HepG2 (cell line): ENCODE results near the gene PLOD3. TPM values are rescaled to one million over a fixed set of nuclear protein-coding genes. Genes with fewer than 3 reads are reported as not detected.
A peak's percentile ranks its signal among the peaks of the same experiment; 100 is the strongest.

ENCODE experiments used
- FOXJ3 ChIP-seq: sonication (generic); formaldehyde crosslinking; IDR thresholded peaks from 2 replicates; pipeline ENCODE4 v1.4.0; 2020; ENCODE audit warnings: missing genetic modification reagents, mild to moderate bottlenecking, borderline replicate concordance
- GMEB1 ChIP-seq: sonication (generic); formaldehyde crosslinking; IDR thresholded peaks from 2 replicates; pipeline ENCODE4 v1.5.1; 2020; ENCODE audit warnings: missing genetic modification reagents, mild to moderate bottlenecking, borderline replicate concordance
- MIXL1 ChIP-seq: IDR thresholded peaks from 2 replicates; pipeline ENCODE4 v1.6.1; 2016
- MLLT10 ChIP-seq: sonication (generic); formaldehyde crosslinking; IDR thresholded peaks from 2 replicates; pipeline ENCODE4 v1.4.0; 2020; ENCODE audit warnings: missing genetic modification reagents
- NFRKB ChIP-seq: fragments of 450-650 bp; IDR thresholded peaks from 2 replicates; pipeline ENCODE4 v1.6.1; 2017
- NR2F1 ChIP-seq, 2 experiments: fragments of 450-650 bp in 1 of 2; formaldehyde crosslinking in 1 of 2; IDR thresholded peaks; 2 replicates each; pipeline versions ENCODE4 v1.5.0 to v1.6.1; 2016 to 2020; ENCODE audit warnings: mild to moderate bottlenecking in 1 of 2, missing compliant biosample characterization in 1 of 2, missing genetic modification reagents in 1 of 2, moderate library complexity in 1 of 2
- TFAP4 ChIP-seq: sonication (generic); IDR thresholded peaks from 2 replicates; pipeline ENCODE4 v1.6.1; 2016; ENCODE audit warnings: low read depth, borderline replicate concordance
- TIGD3 ChIP-seq: sonication (generic); formaldehyde crosslinking; IDR thresholded peaks from 2 replicates; pipeline ENCODE4 v1.5.1; 2020; ENCODE audit warnings: mild to moderate bottlenecking, missing genetic modification reagents, borderline replicate concordance
- TP53 ChIP-seq: sonication (generic); formaldehyde crosslinking; conservative IDR thresholded peaks from 2 replicates; pipeline ENCODE4 v1.4.0; 2020; ENCODE audit warnings: missing genetic modification reagents
- TRAFD1 ChIP-seq: sonication (generic); formaldehyde crosslinking; IDR thresholded peaks from 2 replicates; pipeline ENCODE4 v1.5.1; 2020; ENCODE audit warnings: missing genetic modification reagents, mild to moderate bottlenecking, borderline replicate concordance
- ZBTB46 ChIP-seq: sonication (generic); formaldehyde crosslinking; IDR thresholded peaks from 2 replicates; pipeline ENCODE4 v1.4.0; 2020; ENCODE audit warnings: mild to moderate bottlenecking, missing genetic modification reagents, borderline replicate concordance
- ZFP36L2 ChIP-seq: sonication (generic); formaldehyde crosslinking; IDR thresholded peaks from 2 replicates; pipeline ENCODE4 v1.4.0; 2020; ENCODE audit warnings: missing genetic modification reagents
- ZNF3 ChIP-seq: IDR thresholded peaks from 2 replicates; pipeline ENCODE4 v1.7.0; 2017; ENCODE audit warnings: inconsistent platforms
- ZNF335 ChIP-seq: sonication (generic); formaldehyde crosslinking; IDR thresholded peaks from 2 replicates; pipeline ENCODE4 v1.4.0; 2020; ENCODE audit warnings: missing genetic modification reagents
- ZNF441 ChIP-seq: sonication (generic); formaldehyde crosslinking; IDR thresholded peaks from 2 replicates; pipeline ENCODE4 v1.7.0; 2021; ENCODE audit warnings: missing genetic modification reagents, borderline replicate concordance
- ZNF678 ChIP-seq: sonication (generic); formaldehyde crosslinking; IDR thresholded peaks from 2 replicates; pipeline ENCODE4 v1.4.0; 2020; ENCODE audit warnings: mild to moderate bottlenecking, missing genetic modification reagents
- ZNF720 ChIP-seq: sonication (generic); formaldehyde crosslinking; IDR thresholded peaks from 2 replicates; pipeline ENCODE4 v1.4.0; 2020; ENCODE audit warnings: missing genetic modification reagents
- ZNF776 ChIP-seq: sonication (generic); formaldehyde crosslinking; IDR thresholded peaks from 2 replicates; pipeline ENCODE4 v1.4.0; 2020; ENCODE audit warnings: mild to moderate bottlenecking, missing genetic modification reagents
- ZNF800 ChIP-seq: sonication (generic); formaldehyde crosslinking; IDR thresholded peaks from 2 replicates; pipeline ENCODE4 v1.4.0; 2020; ENCODE audit warnings: missing genetic modification reagents
- ZSCAN29 ChIP-seq: sonication (generic); formaldehyde crosslinking; conservative IDR thresholded peaks from 2 replicates; pipeline ENCODE4 v1.4.0; 2020; ENCODE audit warnings: mild to moderate bottlenecking, missing genetic modification reagents
- polyA plus RNA-seq, 8 experiments: library from polyadenylated mRNA; depleted of rRNA in 3 of 8; stranded (reverse) in 7 of 8; unstranded in 1 of 8; fragments of >200 nt; fragmentation: Illumina TruSeq in 4 of 8; extraction: Trizol in 4 of 8; gene quantifications; 2 replicates each; pipeline versions ENCODE4 v1.2.1 to v1.2.3, GENCODE V29; 2011 to 2016; ENCODE audit warnings: low read depth in 4 of 8, missing spikeins in 1 of 8, mixed read lengths in 1 of 8; ENCODE audit not compliant: insufficient read depth in 1 of 8
- total RNA-seq, 5 experiments: library from RNA; depleted of rRNA; stranded (reverse); fragments of >200 nt; fragmentation: Illumina TruSeq; extraction: Trizol; gene quantifications; 2 replicates each; pipeline ENCODE4 v1.2.3, GENCODE V29; 2016; ENCODE audit warnings: low read depth in 1 of 5

The PLOD3 gene
- total and polyA plus RNA-seq, 2 of the 13 experiments (the other 11 are each of a cell fraction or from before 2014, with no cell fraction given) = 65.8 to 67.4 TPM

- no peak for TF ChIP-seq ZBTB46 (CRISPR knock-in tag)
- TF ChIP-seq ZNF441 (CRISPR knock-in tag) = no peak
- no peak for TF ChIP-seq ZNF335
- TF ChIP-seq TRAFD1 (CRISPR knock-in tag) = 0 out of 2 replicates have a peak, but pooled peaks have one; percentile 48
- no peak for TF ChIP-seq ZSCAN29
- TF ChIP-seq TP53 (CRISPR knock-in tag) = no peak
- TF ChIP-seq TIGD3 = 0 out of 2 replicates have a peak, but pooled peaks have one; percentile 39
- TF ChIP-seq NR2F1 (CRISPR knock-in tag; IDR thresholded peaks at IDR 0.05) = no peak
- peak; percentile 97 for TF ChIP-seq ZNF776 (CRISPR knock-in tag)
- TF ChIP-seq ZNF678 (CRISPR knock-in tag) = no peak; the same call in 1 of the 2 replicates
- TF ChIP-seq MIXL1 (CRISPR knock-in tag) = no peak
- peak; percentile 67; the same call in 1 of the 2 replicates for TF ChIP-seq ZNF800 (CRISPR knock-in tag)
- TF ChIP-seq FOXJ3 = no peak
- TF ChIP-seq GMEB1 (CRISPR knock-in tag) = no peak
- no peak; the same call in 1 of the 2 replicates for TF ChIP-seq TFAP4
- TF ChIP-seq ZNF720 (CRISPR knock-in tag) = no peak
- no peak for TF ChIP-seq ZFP36L2
- TF ChIP-seq NFRKB = no peak
- TF ChIP-seq ZNF3 (CRISPR knock-in tag) = no peak
- no peak for TF ChIP-seq MLLT10 (CRISPR knock-in tag)
These were observed 15.4 kb downstream of the PLOD3 start (continued) for GRCh38 chr7:101201695-101202602.
